ENCODE measurements around the gene PRMT7.

- no peak for TF ChIP-seq CTCF (conservative IDR thresholded peaks at IDR 0.05; ENCODE audit: low read length)
- TF ChIP-seq EZH2phosphoT487 (IDR thresholded peaks at IDR 0.05; ENCODE audit: borderline replicate concordance), result no peak
Measured at GRCh38 chr16:68403177-68403576, 92.4 kb downstream of the PRMT7 start.
